H1 (cell line): ENCODE measurements around the gene PDZRN3. TPM values are rescaled to one million over a fixed set of nuclear protein-coding genes. Genes with fewer than 3 reads are reported as not detected.

ENCODE experiments used
- ATF2 ChIP-seq: IDR thresholded peaks from 2 replicates; pipeline ENCODE4 v1.6.1; 2012; ENCODE audit warnings: low read length, inconsistent platforms
- ATF3 ChIP-seq: IDR thresholded peaks from 2 replicates; pipeline ENCODE4 v1.6.1; 2011; ENCODE audit warnings: low read depth, mild to moderate bottlenecking, low read length; ENCODE audit not compliant: insufficient read depth
- BCL11A ChIP-seq, 2 experiments: IDR thresholded peaks; one replicate each; pipeline ENCODE4 v1.6.1; 2011; ENCODE audit warnings: low read depth in 2 of 2, low read length in 2 of 2, mild to moderate bottlenecking in 2 of 2
- CHD7 ChIP-seq: fragments of 300-600 bp; sonication (generic); IDR thresholded peaks from 2 replicates; pipeline ENCODE4 v1.7.1; 2012; ENCODE audit warnings: low read length, moderate library complexity, mild to moderate bottlenecking, inconsistent platforms; ENCODE audit not compliant: insufficient replicate concordance
- RXRA ChIP-seq: IDR thresholded peaks from 2 replicates; pipeline ENCODE4 v1.6.1; 2011; ENCODE audit warnings: low read depth, mild to moderate bottlenecking, low read length, moderate library complexity; ENCODE audit not compliant: insufficient read depth
- SIX5 ChIP-seq: IDR thresholded peaks from 2 replicates; pipeline ENCODE4 v1.6.1; 2011; ENCODE audit warnings: mild to moderate bottlenecking, low read depth, low read length
- YY1 ChIP-seq: IDR thresholded peaks from 2 replicates; pipeline ENCODE4 v1.6.1; 2011; ENCODE audit warnings: low read depth, mild to moderate bottlenecking, low read length
- ZNF274 ChIP-seq: IDR thresholded peaks from 2 replicates; pipeline ENCODE4 v1.7.0; 2012; ENCODE audit warnings: low read length, borderline replicate concordance; ENCODE audit errors: extremely low read depth
- polyA plus RNA-seq, 7 experiments: library from polyadenylated mRNA; depleted of rRNA in 3 of 7; stranded (reverse) in 5 of 7; unstranded in 2 of 7; fragments of >200 nt in 5 of 7; fragments of 200-250 nt in 2 of 7; gene quantifications; 1 replicate in 5 of 7; 2 replicates in 1 of 7; 4 replicates in 1 of 7; pipeline versions ENCODE4 v1.2.1 to v1.2.3, GENCODE V29; 2011 to 2013; ENCODE audit warnings: missing spikeins in 2 of 7, mixed read lengths in 2 of 7
- total RNA-seq: library from RNA; stranded (reverse); fragmentation: NEBNext Ultra II Directional; extraction: Animal tissue kit (Norgen Biotek cat#: 25700); gene quantifications from 2 replicates; pipeline ENCODE4 v1.2.1, GENCODE V29; 2021

PDZRN3 gene
- total and polyA plus RNA-seq, 2 of the 8 experiments (the other 6 are each of a cell fraction or from before 2014, with no cell fraction given), result 4.2 to 20.5 TPM

GRCh38 chr3:73624017-73624820 is 522 bp downstream of the PDZRN3 start (continued):
- TF ChIP-seq CHD7 (no peak), RXRA (no peak), ZNF274 (no peak), BCL11A (IDR thresholded peaks at IDR 0.05; ENCODE audit: low read depth in 2 of 2, low read length in 2 of 2) (no peak), ATF2 (no peak), SIX5 (no peak), YY1 (no peak), ATF3 (no peak)
